H9 (cell line): Measurements from ENCODE around the gene EMC8. TPM values are rescaled to one million over a fixed set of nuclear protein-coding genes. Genes with fewer than 3 reads are reported as not detected.

Experiments used
- DNase-seq: peaks from one replicate; pipeline ENCODE4 v3.0.0-alpha.2; 2017
- H2AFZ ChIP-seq: one replicate; pipeline ENCODE4 v1.6.1; 2013; ENCODE audit warnings: mild to moderate bottlenecking, low read length, control low read depth, moderate library complexity
- H2AK5ac ChIP-seq: 2 replicates; pipeline ENCODE4 v1.6.1; 2013; ENCODE audit warnings: low read length, control low read depth, mixed read lengths; ENCODE audit not compliant: insufficient read length
- H2BK120ac ChIP-seq: one replicate; pipeline ENCODE4 v1.6.1; 2013; ENCODE audit warnings: low read depth, mild to moderate bottlenecking, low read length, control low read depth, inconsistent platforms; ENCODE audit not compliant: poor library complexity, severe bottlenecking
- H2BK12ac ChIP-seq: 2 replicates; pipeline ENCODE4 v1.6.1; 2013; ENCODE audit warnings: low read length, control low read depth, mixed read lengths, low read depth; ENCODE audit not compliant: insufficient read length
- H2BK15ac ChIP-seq: 2 replicates; pipeline ENCODE4 v1.6.1; 2013; ENCODE audit warnings: low read depth, low read length, control low read depth
- H2BK20ac ChIP-seq: one replicate; pipeline ENCODE4 v1.6.1; 2013; ENCODE audit warnings: low read depth, mild to moderate bottlenecking, low read length, control low read depth, inconsistent platforms; ENCODE audit not compliant: poor library complexity, severe bottlenecking
- H2BK5ac ChIP-seq: 2 replicates; pipeline ENCODE4 v1.6.1; 2013; ENCODE audit warnings: low read length, control low read depth, mixed read lengths; ENCODE audit not compliant: insufficient read length
- H3K14ac ChIP-seq: 2 replicates; pipeline ENCODE4 v1.6.1; 2013; ENCODE audit warnings: low read length, control low read depth; ENCODE audit not compliant: insufficient read depth
- H3K18ac ChIP-seq: 2 replicates; pipeline ENCODE4 v1.6.1; 2013; ENCODE audit warnings: low read depth, mild to moderate bottlenecking, mixed read lengths, low read length, control low read depth; ENCODE audit not compliant: insufficient read length
- H3K23ac ChIP-seq: 2 replicates; pipeline ENCODE4 v1.6.1; 2013; ENCODE audit warnings: low read length, control low read depth, mixed read lengths, low read depth; ENCODE audit not compliant: insufficient read length
- H3K23me2 ChIP-seq: 2 replicates; pipeline ENCODE4 v1.6.1; 2013; ENCODE audit warnings: low read depth, mild to moderate bottlenecking, mixed read lengths, low read length, control low read depth; ENCODE audit not compliant: insufficient read length, poor library complexity, severe bottlenecking
- H3K27ac ChIP-seq: 2 replicates; pipeline ENCODE4 v1.5.1; 2013; ENCODE audit warnings: low read length, control low read depth, mixed read lengths, low read depth; ENCODE audit not compliant: insufficient read length
- H3K27me3 ChIP-seq: 2 replicates; pipeline ENCODE4 v1.6.1; 2013; ENCODE audit warnings: low read length, control low read depth, inconsistent platforms; ENCODE audit not compliant: insufficient read depth
- H3K4ac ChIP-seq: 2 replicates; pipeline ENCODE4 v1.6.1; 2013; ENCODE audit warnings: low read depth, mild to moderate bottlenecking, control low read depth, inconsistent platforms, low read length, moderate library complexity
- H3K4me1 ChIP-seq: 2 replicates; pipeline ENCODE4 v1.6.1; 2013; ENCODE audit warnings: low read length, control low read depth, inconsistent platforms; ENCODE audit not compliant: insufficient read depth
- H3K4me2 ChIP-seq: 2 replicates; pipeline ENCODE4 v1.6.1; 2013; ENCODE audit warnings: low read length, control low read depth, mixed read lengths; ENCODE audit not compliant: insufficient read length, insufficient read depth
- H3K56ac ChIP-seq: 2 replicates; pipeline ENCODE4 v1.6.1; 2013; ENCODE audit warnings: low read depth, mild to moderate bottlenecking, mixed read lengths, low read length, control low read depth; ENCODE audit not compliant: insufficient read length
- H3K79me1 ChIP-seq: 2 replicates; pipeline ENCODE4 v1.6.1; 2013; ENCODE audit warnings: low read depth, mild to moderate bottlenecking, moderate library complexity, low read length, control low read depth, inconsistent platforms; ENCODE audit not compliant: insufficient read depth, poor library complexity, severe bottlenecking
- H3K79me2 ChIP-seq: 2 replicates; pipeline ENCODE4 v1.6.1; 2013; ENCODE audit warnings: low read length, control low read depth, inconsistent platforms; ENCODE audit not compliant: insufficient read depth
- H3K9ac ChIP-seq: 2 replicates; pipeline ENCODE4 v1.6.1; 2013; ENCODE audit warnings: low read length, control low read depth, mixed read lengths; ENCODE audit not compliant: insufficient read length; ENCODE audit errors: extremely low read depth
- H3K9me3 ChIP-seq: one replicate; pipeline ENCODE4 v1.6.1; 2013; ENCODE audit warnings: low read depth, low read length, inconsistent platforms; ENCODE audit not compliant: control insufficient read depth
- H3T11ph ChIP-seq: one replicate; pipeline ENCODE4 v1.6.1; 2013; ENCODE audit warnings: mild to moderate bottlenecking, low read length, control low read depth, inconsistent platforms
- H4K20me1 ChIP-seq: one replicate; pipeline ENCODE4 v1.6.1; 2013; ENCODE audit not compliant: control insufficient read depth, insufficient read length, insufficient read depth
- H4K5ac ChIP-seq: 2 replicates; pipeline ENCODE4 v1.6.1; 2013; ENCODE audit warnings: low read depth, mild to moderate bottlenecking, mixed read lengths, low read length, control low read depth; ENCODE audit not compliant: insufficient read length
- H4K8ac ChIP-seq: replicated peaks from 2 replicates; pipeline ENCODE4 v1.6.1; 2013; ENCODE audit warnings: low read length, control low read depth, mixed read lengths, low read depth; ENCODE audit not compliant: insufficient read length
- H4K91ac ChIP-seq: 2 replicates; pipeline ENCODE4 v1.6.1; 2013; ENCODE audit warnings: low read depth, mild to moderate bottlenecking, moderate library complexity, mixed read lengths, low read length, control low read depth; ENCODE audit not compliant: insufficient read length
- H3K27ac Mint-ChIP-seq, 3 experiments: 2 replicates in 2 of 3; 3 replicates in 1 of 3; pipeline ENCODE4 v1.8.0; 2020 to 2021; ENCODE audit warnings: mixed read lengths in 3 of 3, mild to moderate bottlenecking in 1 of 3, moderate library complexity in 1 of 3
- H3K27me3 Mint-ChIP-seq: 2 replicates; pipeline ENCODE4 v1.8.0; 2021; ENCODE audit warnings: low read depth, mild to moderate bottlenecking, moderate library complexity, mixed read lengths
- H3K36me3 Mint-ChIP-seq, 3 experiments: 2 replicates in 2 of 3; 3 replicates in 1 of 3; pipeline ENCODE4 v1.8.0; 2020 to 2021; ENCODE audit warnings: low read depth in 3 of 3, mixed read lengths in 3 of 3; ENCODE audit not compliant: insufficient read depth in 1 of 3
- H3K4me1 Mint-ChIP-seq, 2 experiments: 2 replicates each; pipeline ENCODE4 v1.8.0; 2020; ENCODE audit warnings: mixed read lengths in 2 of 2
- H3K4me3 Mint-ChIP-seq, 2 experiments: 2 replicates in 1 of 2; 3 replicates in 1 of 2; pipeline ENCODE4 v1.8.0; 2020 to 2021; ENCODE audit warnings: mild to moderate bottlenecking in 2 of 2, mixed read lengths in 2 of 2, moderate library complexity in 1 of 2
- H3K9me3 Mint-ChIP-seq, 2 experiments: 2 replicates in 1 of 2; 3 replicates in 1 of 2; pipeline ENCODE4 v1.8.0; 2020; ENCODE audit warnings: mild to moderate bottlenecking in 2 of 2, mixed read lengths in 2 of 2, moderate library complexity in 1 of 2
- WGBS: extraction: QIAGEN DNeasy Blood & Tissue Kit; methylation state at CpG from one replicate; pipeline ENCODE4 v1.1.7; 2013; ENCODE audit warnings: missing lambda C conversion rate, low lambda C conversion rate, mixed read lengths; ENCODE audit not compliant: insufficient read length; ENCODE audit errors: extremely low coverage; 5-methylcytosine and 5-hydroxymethylcytosine counted together
- total RNA-seq: library from RNA; stranded (reverse); gene quantifications from 2 replicates; pipeline ENCODE4 v1.2.1, GENCODE V29; 2021
- TF ChIP-seq, protein P1 (sequence below): fragments of 200-600 bp; sonication (generic); conservative IDR thresholded peaks from 3 replicates; pipeline ENCODE4 v1.8.0; 2021; ENCODE audit warnings: antibody characterized with exemption, mild to moderate bottlenecking

The EMC8 gene
- total RNA-seq, 1 experiment from 2014 or later, result 52.3 TPM

GRCh38 chr16:85735946-85736345 is 63.4 kb downstream of the EMC8 start:
- Histone ChIP-seq H3K56ac (no peak overlapping the region), H3K18ac (no peak overlapping the region), H2BK15ac (no peak overlapping the region), H2BK120ac (no peak overlapping the region), H3K23ac (no peak overlapping the region), H3K9me3 (no peaks in the 10 kb centered on the region), H3T11ph (no peak overlapping the region), H3K4me1 (no peaks in the 10 kb centered on the region; the same call in 1 of the 2 replicates), H2AK5ac (no peak overlapping the region), H4K8ac (no peak overlapping the region), H3K27me3 (no peaks in the 10 kb centered on the region), H2BK12ac (no peak overlapping the region), H3K4ac (no peak overlapping the region), H3K14ac (no peak overlapping the region), H3K4me2 (no peak overlapping the region), H4K20me1 (no peaks in the 10 kb centered on the region), H3K79me2 (no peaks in the 10 kb centered on the region), H2AFZ (no peak overlapping the region), H2BK5ac (no peak overlapping the region), H4K5ac (no peak overlapping the region), H4K91ac (no peak overlapping the region), H3K9ac (no peak overlapping the region), H3K23me2 (no peaks in the 10 kb centered on the region), H2BK20ac (no peak overlapping the region), H3K79me1 (no peaks in the 10 kb centered on the region), H3K27ac (no peak overlapping the region)
- WGBS, result no CpG with 5 or more reads among the region's 6 CpGs
- DNase-seq, result no peak
- H3K4me3 Mint-ChIP-seq, result no peak overlapping the region; a peak in 1 of 5 replicates
- peak overlapping the region; percentile 16 to 23 (median 17); a peak in 2 of 7 replicates for H3K27ac Mint-ChIP-seq
- TF ChIP-seq, protein P1, sequence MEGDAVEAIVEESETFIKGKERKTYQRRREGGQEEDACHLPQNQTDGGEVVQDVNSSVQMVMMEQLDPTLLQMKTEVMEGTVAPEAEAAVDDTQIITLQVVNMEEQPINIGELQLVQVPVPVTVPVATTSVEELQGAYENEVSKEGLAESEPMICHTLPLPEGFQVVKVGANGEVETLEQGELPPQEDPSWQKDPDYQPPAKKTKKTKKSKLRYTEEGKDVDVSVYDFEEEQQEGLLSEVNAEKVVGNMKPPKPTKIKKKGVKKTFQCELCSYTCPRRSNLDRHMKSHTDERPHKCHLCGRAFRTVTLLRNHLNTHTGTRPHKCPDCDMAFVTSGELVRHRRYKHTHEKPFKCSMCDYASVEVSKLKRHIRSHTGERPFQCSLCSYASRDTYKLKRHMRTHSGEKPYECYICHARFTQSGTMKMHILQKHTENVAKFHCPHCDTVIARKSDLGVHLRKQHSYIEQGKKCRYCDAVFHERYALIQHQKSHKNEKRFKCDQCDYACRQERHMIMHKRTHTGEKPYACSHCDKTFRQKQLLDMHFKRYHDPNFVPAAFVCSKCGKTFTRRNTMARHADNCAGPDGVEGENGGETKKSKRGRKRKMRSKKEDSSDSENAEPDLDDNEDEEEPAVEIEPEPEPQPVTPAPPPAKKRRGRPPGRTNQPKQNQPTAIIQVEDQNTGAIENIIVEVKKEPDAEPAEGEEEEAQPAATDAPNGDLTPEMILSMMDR, result no peak
- H3K27me3 Mint-ChIP-seq, result no peaks in the 10 kb centered on the region; the same call in 1 of the 2 replicates
- no peaks in the 10 kb centered on the region for H3K36me3 Mint-ChIP-seq
- peaks cover 14 to 22% of the 10 kb centered on the region in 2 experiments for H3K4me1 Mint-ChIP-seq
- H3K9me3 Mint-ChIP-seq, result no peaks in the 10 kb centered on the region; a peak in 1 of 5 replicates
